Osteocyte (in vitro differentiated cells): ENCODE data around the gene UBA1. TPM values are rescaled to one million over a fixed set of nuclear protein-coding genes. Genes with fewer than 3 reads are reported as not detected.
A peak's percentile ranks its signal among the peaks of the same experiment; 100 is the strongest.

ENCODE experiments used
- DNase-seq: peaks from one replicate; pipeline ENCODE4 v3.0.0; 2021; ENCODE audit warnings: mixed read lengths; ENCODE audit not compliant: unreplicated experiment; ENCODE audit errors: extremely low spot score
- H3K27ac Mint-ChIP-seq: one replicate; pipeline ENCODE4 v1.8.0; 2021; ENCODE audit warnings: mild to moderate bottlenecking, mixed read lengths; ENCODE audit not compliant: unreplicated experiment
- H3K27me3 Mint-ChIP-seq: one replicate; pipeline ENCODE4 v1.8.0; 2021; ENCODE audit warnings: mixed read lengths; ENCODE audit not compliant: unreplicated experiment
- H3K36me3 Mint-ChIP-seq: one replicate; pipeline ENCODE4 v1.8.0; 2021; ENCODE audit warnings: mixed read lengths; ENCODE audit not compliant: unreplicated experiment
- H3K4me1 Mint-ChIP-seq: one replicate; pipeline ENCODE4 v1.8.0; 2021; ENCODE audit warnings: mixed read lengths; ENCODE audit not compliant: unreplicated experiment
- H3K4me3 Mint-ChIP-seq: one replicate; pipeline ENCODE4 v1.8.0; 2021; ENCODE audit warnings: mild to moderate bottlenecking, moderate library complexity, mixed read lengths; ENCODE audit not compliant: unreplicated experiment
- H3K9me3 Mint-ChIP-seq: one replicate; pipeline ENCODE4 v1.8.0; 2021; ENCODE audit warnings: mixed read lengths; ENCODE audit not compliant: unreplicated experiment
- CTCF ChIP-seq: fragments of 200-600 bp; sonication (generic); IDR thresholded peaks from 2 replicates; pipeline ENCODE4 v1.5.0; 2021; ENCODE audit warnings: antibody characterized with exemption, mild to moderate bottlenecking, moderate library complexity
- total RNA-seq: library from RNA; stranded (reverse); gene quantifications from 2 replicates; pipeline ENCODE4 v1.2.1, GENCODE V29; 2021

The UBA1 gene
- total RNA-seq, 1 donor from 2014 or later = 350 TPM

- no peak for TF ChIP-seq CTCF
- Mint-ChIP-seq H3K36me3 (peaks cover 76% of the 10 kb centered on the region), H3K27me3 (no peaks in the 10 kb centered on the region), H3K27ac (no peak overlapping the region), H3K4me1 (peaks cover 5% of the 10 kb centered on the region), H3K9me3 (no peaks in the 10 kb centered on the region), H3K4me3 (no peak overlapping the region)
- DNase-seq = no peak
These were observed 17.2 kb downstream of the UBA1 start for GRCh38 chrX:47210661-47211425.

DNA sequence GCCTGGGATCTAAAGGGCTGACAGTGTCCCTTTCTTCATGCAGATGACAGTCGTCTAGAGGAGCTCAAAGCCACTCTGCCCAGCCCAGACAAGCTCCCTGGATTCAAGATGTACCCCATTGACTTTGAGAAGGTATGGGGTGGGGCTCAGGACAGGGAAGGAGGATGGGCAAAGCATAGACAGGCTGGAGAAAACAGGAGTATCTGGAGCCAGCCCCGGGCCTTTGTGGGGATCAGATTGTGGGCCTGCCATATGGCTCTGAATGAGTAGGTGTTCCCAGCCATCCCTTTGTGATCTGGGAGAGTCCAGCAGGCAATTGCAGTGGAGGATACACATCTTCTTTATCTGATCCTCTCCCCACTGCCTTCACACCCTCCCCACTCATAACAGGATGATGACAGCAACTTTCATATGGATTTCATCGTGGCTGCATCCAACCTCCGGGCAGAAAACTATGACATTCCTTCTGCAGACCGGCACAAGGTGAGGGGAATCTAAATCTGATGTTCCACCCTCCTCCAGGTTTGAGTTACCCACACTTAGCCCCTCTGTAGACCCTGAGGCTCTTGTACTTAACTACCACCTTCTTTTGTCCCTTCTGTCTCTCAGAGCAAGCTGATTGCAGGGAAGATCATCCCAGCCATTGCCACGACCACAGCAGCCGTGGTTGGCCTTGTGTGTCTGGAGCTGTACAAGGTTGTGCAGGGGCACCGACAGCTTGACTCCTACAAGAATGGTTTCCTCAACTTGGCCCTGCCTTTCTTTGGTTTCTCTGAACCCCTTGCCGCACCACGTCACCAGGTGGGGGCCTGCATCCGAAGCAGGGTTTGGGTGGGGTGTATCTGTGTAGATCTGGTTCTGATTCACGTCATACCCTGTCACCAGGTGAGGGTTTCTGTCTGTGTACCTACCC lies 19.0 kb downstream of the UBA1 start:
- peak overlapping the region; percentile 57 for H3K27ac Mint-ChIP-seq
- peaks cover 67% of the 10 kb centered on the region for H3K36me3 Mint-ChIP-seq
- no peak overlapping the region for H3K4me3 Mint-ChIP-seq
- no peaks in the 10 kb centered on the region for H3K27me3 Mint-ChIP-seq
- peaks cover 17% of the 10 kb centered on the region for H3K4me1 Mint-ChIP-seq
- no peak for TF ChIP-seq CTCF
- H3K9me3 Mint-ChIP-seq = no peaks in the 10 kb centered on the region
- no peak for DNase-seq

DNA sequence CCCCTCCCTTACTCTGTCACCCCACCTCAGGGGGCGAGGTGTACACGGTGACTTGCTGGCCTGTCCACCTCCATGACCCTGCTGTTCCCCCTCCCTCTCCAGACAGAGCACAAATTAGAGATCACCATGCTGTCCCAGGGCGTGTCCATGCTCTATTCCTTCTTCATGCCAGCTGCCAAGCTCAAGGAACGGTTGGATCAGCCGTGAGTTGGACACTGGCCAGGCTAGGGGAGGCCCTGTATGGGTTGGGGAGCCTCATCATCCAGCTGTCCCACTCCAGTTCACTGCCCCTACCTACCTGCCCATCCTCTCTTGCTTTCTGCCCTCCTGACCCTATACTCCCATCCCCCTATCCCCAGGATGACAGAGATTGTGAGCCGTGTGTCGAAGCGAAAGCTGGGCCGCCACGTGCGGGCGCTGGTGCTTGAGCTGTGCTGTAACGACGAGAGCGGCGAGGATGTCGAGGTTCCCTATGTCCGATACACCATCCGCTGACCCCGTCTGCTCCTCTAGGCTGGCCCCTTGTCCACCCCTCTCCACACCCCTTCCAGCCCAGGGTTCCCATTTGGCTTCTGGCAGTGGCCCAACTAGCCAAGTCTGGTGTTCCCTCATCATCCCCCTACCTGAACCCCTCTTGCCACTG lies 20.9 kb downstream of the UBA1 start:
- TF ChIP-seq CTCF = no peak
- no peak for DNase-seq
- Mint-ChIP-seq H3K4me1 (peaks cover 20% of the 10 kb centered on the region), H3K4me3 (no peak overlapping the region), H3K27me3 (no peaks in the 10 kb centered on the region), H3K9me3 (no peaks in the 10 kb centered on the region), H3K27ac (no peak overlapping the region), H3K36me3 (peaks cover 59% of the 10 kb centered on the region)

DNA sequence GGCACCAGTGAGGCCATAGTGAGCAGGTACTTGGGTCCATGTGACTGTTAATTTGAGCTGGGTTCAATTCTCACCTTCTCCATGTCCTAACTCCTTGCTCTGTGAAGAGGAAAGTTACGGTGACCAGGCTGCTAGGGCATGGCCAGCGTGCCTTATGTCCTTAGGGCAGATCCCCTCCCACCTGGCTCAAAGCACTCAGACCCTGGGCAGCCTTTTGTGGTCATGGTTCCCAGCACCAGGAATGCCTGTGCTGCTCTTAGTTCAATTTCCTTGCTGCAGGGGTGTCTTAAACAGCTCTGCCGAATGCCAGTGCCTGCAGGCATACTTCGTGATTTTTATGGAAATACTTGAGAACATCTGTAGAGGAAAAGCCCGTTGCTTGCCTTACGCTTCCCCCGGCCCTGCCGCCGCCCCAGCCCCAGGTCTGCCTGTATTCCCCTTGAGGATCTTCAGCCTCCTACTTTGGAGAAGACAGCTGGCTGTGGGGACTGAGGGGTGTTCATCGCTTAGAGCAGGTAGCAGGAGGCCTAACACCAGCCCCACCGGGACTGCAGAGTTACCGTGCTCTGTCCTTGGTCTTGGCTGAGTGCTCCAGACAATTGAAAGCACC lies 21.8 kb downstream of the UBA1 start:
- Mint-ChIP-seq H3K27me3 (no peaks in the 10 kb centered on the region), H3K4me1 (peaks cover 28% of the 10 kb centered on the region), H3K4me3 (no peak overlapping the region), H3K36me3 (peaks cover 51% of the 10 kb centered on the region), H3K9me3 (no peaks in the 10 kb centered on the region), H3K27ac (no peak overlapping the region)
- DNase-seq = no peak
- no peak for TF ChIP-seq CTCF
